GM23248 (cell line): ENCODE data around the gene TGFBR3L.

Experiments
- EZH2 ChIP-seq: fragments of 200-600 bp; sonication (generic); IDR thresholded peaks from 2 replicates; pipeline ENCODE4 v1.6.1; 2018; ENCODE audit warnings: antibody characterized with exemption, mild to moderate bottlenecking; ENCODE audit not compliant: insufficient read depth, poor library complexity, severe bottlenecking
- EZH2phosphoT487 ChIP-seq: fragments of 200-600 bp; sonication (generic); IDR thresholded peaks from 2 replicates; pipeline ENCODE4 v1.6.1; 2018; ENCODE audit warnings: antibody characterized with exemption, moderate library complexity, mild to moderate bottlenecking, low read depth; ENCODE audit not compliant: insufficient read depth

DNA sequence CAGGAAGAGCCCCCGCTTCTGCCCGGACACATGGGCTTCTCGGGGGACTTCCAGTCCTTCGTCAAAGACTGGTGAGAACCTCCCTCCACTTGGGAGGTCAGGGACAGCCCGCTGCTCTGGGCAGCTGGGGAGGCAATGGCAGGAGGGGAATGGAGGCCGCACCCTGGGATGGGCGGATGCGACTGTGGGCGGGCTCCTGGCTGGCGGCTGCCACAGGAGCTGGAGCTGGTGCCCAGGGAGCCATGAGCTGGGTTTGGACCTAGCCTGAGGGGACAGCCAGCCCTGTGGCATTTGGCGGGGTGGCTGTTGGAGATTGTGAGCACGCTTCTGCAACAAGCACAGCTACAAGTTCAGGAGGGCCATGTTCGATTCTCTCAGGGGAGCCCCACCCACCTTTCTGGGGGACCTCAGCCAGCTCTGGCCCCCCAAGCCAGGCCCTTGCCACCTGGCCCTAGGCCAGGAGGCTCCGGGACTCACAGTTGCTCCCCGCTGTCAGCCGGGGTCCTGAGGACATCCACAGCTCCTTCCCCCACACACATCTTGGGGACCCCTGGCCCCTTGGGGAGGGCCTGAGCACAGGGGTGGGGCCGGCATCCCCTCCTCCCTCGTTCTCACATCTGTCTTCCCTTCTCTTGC is 3.0 kb upstream of the TGFBR3L start:
- no peak for TF ChIP-seq EZH2phosphoT487
- TF ChIP-seq EZH2, result no peak
